OCI-LY1 (cell line): ENCODE results near the gene SNAPC5.

Experiments
- H2AFZ ChIP-seq: fragments of 200-600 bp; sonication (generic), shearing (Covaris generic); 2 replicates; pipeline ENCODE4 v1.6.0; 2014; ENCODE audit warnings: antibody characterized with exemption, mild to moderate bottlenecking, low read length
- H3F3A ChIP-seq: fragments of 200-600 bp; sonication (generic), shearing (Covaris generic); 2 replicates; pipeline ENCODE4 v1.6.0; 2014; ENCODE audit warnings: mild to moderate bottlenecking, antibody characterized with exemption, low read length, moderate library complexity; ENCODE audit not compliant: insufficient read depth
- H3K27ac ChIP-seq: fragments of 200-600 bp; sonication (generic); 2 replicates; pipeline ENCODE4 v1.5.1; 2014; ENCODE audit warnings: low read length, mixed run types, mild to moderate bottlenecking, low read depth; ENCODE audit not compliant: poor library complexity, severe bottlenecking
- H3K27me3 ChIP-seq: fragments of 200-600 bp; sonication (generic); 2 replicates; pipeline ENCODE4 v1.6.0; 2014; ENCODE audit warnings: antibody characterized with exemption, mild to moderate bottlenecking, low read length, moderate library complexity; ENCODE audit not compliant: insufficient read depth
- H3K36me3 ChIP-seq: fragments of 200-600 bp; sonication (generic); 2 replicates; pipeline ENCODE4 v1.6.1; 2014; ENCODE audit warnings: mild to moderate bottlenecking, antibody characterized with exemption, low read length, moderate library complexity, mixed read lengths; ENCODE audit not compliant: insufficient read depth
- H3K4me1 ChIP-seq: fragments of 200-600 bp; sonication (generic); 2 replicates; pipeline ENCODE4 v1.5.1; 2014; ENCODE audit warnings: mild to moderate bottlenecking, low read length, moderate library complexity; ENCODE audit not compliant: insufficient read depth, severe bottlenecking
- H3K4me2 ChIP-seq: fragments of 200-600 bp; sonication (generic), shearing (Covaris generic); 2 replicates; pipeline ENCODE4 v1.6.1; 2014; ENCODE audit warnings: low read length
- H3K4me3 ChIP-seq: fragments of 200-600 bp; sonication (generic); 2 replicates; pipeline ENCODE4 v1.5.1; 2014; ENCODE audit warnings: low read length, low read depth, mild to moderate bottlenecking, mixed read lengths; ENCODE audit not compliant: poor library complexity, severe bottlenecking
- H3K79me2 ChIP-seq: fragments of 200-600 bp; shearing (Covaris generic); 2 replicates; pipeline ENCODE4 v1.6.1; 2016; ENCODE audit warnings: mixed run types, low read length, mixed read lengths; ENCODE audit not compliant: insufficient read depth
- H3K9ac ChIP-seq: fragments of 200-600 bp; sonication (generic), shearing (Covaris generic); 2 replicates; pipeline ENCODE4 v1.6.1; 2014; ENCODE audit warnings: mild to moderate bottlenecking, low read length, mixed read lengths
- H3K9me2 ChIP-seq: fragments of 200-600 bp; sonication (generic), shearing (Covaris generic); 2 replicates; pipeline ENCODE4 v1.6.1; 2014; ENCODE audit warnings: low read depth, mild to moderate bottlenecking, low read length, mixed read lengths
- H3K9me3 ChIP-seq: fragments of 200-600 bp; shearing (Covaris generic); 2 replicates; pipeline ENCODE4 v1.6.1; 2014; ENCODE audit warnings: low read length, mixed read lengths
- H4K20me1 ChIP-seq: fragments of 200-600 bp; sonication (generic), shearing (Covaris generic); 2 replicates; pipeline ENCODE4 v1.6.0; 2016; ENCODE audit warnings: mild to moderate bottlenecking, low read length; ENCODE audit not compliant: insufficient read depth
- CTCF ChIP-seq: fragments of 200-600 bp; sonication (generic), shearing (Covaris generic); IDR thresholded peaks from 2 replicates; pipeline ENCODE4 v1.5.1; 2017; ENCODE audit warnings: mild to moderate bottlenecking, antibody characterized with exemption, low read length, moderate library complexity, mixed read lengths
- EZH2 ChIP-seq: fragments of 200-600 bp; sonication (generic), shearing (Covaris generic); IDR thresholded peaks from 2 replicates; pipeline ENCODE4 v1.8.0; 2017; ENCODE audit warnings: borderline replicate concordance, mixed run types, mild to moderate bottlenecking, antibody characterized with exemption, low read length, moderate library complexity, mixed read lengths

The SNAPC5 gene

GRCh38 chr15:66452420-66452819 lies 45.1 kb downstream of the SNAPC5 start:
- H3K9me2 ChIP-seq: no peaks in the 10 kb centered on the region
- no peaks in the 10 kb centered on the region for H3K27me3 ChIP-seq
- no peak overlapping the region for H3K27ac ChIP-seq
- no peak overlapping the region for H3K4me3 ChIP-seq
- H3K4me1 ChIP-seq: peaks cover 14% of the 10 kb centered on the region
- no peaks in the 10 kb centered on the region for H4K20me1 ChIP-seq
- H2AFZ ChIP-seq: no peak overlapping the region
- H3K9ac ChIP-seq: no peak overlapping the region
- no peaks in the 10 kb centered on the region for H3F3A ChIP-seq
- TF ChIP-seq CTCF (no peak), EZH2 (no peak)
- no peak overlapping the region for H3K4me2 ChIP-seq
- H3K79me2 ChIP-seq: no peaks in the 10 kb centered on the region
- H3K36me3 ChIP-seq: peaks cover 42% of the 10 kb centered on the region
- no peaks in the 10 kb centered on the region for H3K9me3 ChIP-seq
